Calu3 (cell line): ENCODE measurements around the gene CALU. TPM values are rescaled to one million over a fixed set of nuclear protein-coding genes. Genes with fewer than 3 reads are reported as not detected.

ENCODE experiments used
- Bru-seq: library from RNA; stranded (reverse); fragments of 400-500 nt; gene quantifications from one replicate; lab custom pipeline; 2021; lab: Mats Ljungman, UMichigan
- BruChase-seq, 2 experiments: library from RNA; stranded (reverse); fragments of 400-500 nt; gene quantifications; one replicate each; lab custom pipeline; 2021; lab: Mats Ljungman, UMichigan
- BruUV-seq: library from RNA; stranded (reverse); fragments of 400-500 nt; replicated peaks from 2 replicates; lab custom pipeline; 2021; lab: Mats Ljungman, UMichigan
- CTCF ChIA-PET: fragments of 300-600 bp; sonication (Branson Sonifier 250); formaldehyde crosslinking; loops from one replicate; lab custom pipeline; 2022; ENCODE audit warnings: antibody characterized with exemption; lab: Charles Lee
- DNase-seq: peaks from one replicate; pipeline ENCODE4 v3.0.0; 2022
- H3K27ac Mint-ChIP-seq: one replicate; pipeline ENCODE4 v1.8.0; 2022; ENCODE audit warnings: mixed read lengths; ENCODE audit not compliant: unreplicated experiment
- H3K27me3 Mint-ChIP-seq: one replicate; pipeline ENCODE4 v1.8.0; 2022; ENCODE audit warnings: mixed read lengths; ENCODE audit not compliant: unreplicated experiment
- H3K36me3 Mint-ChIP-seq: one replicate; pipeline ENCODE4 v1.8.0; 2022; ENCODE audit warnings: mild to moderate bottlenecking, moderate library complexity, mixed read lengths; ENCODE audit not compliant: insufficient read depth, unreplicated experiment
- H3K4me1 Mint-ChIP-seq: one replicate; pipeline ENCODE4 v1.8.0; 2022; ENCODE audit warnings: mild to moderate bottlenecking, low read depth, mixed read lengths; ENCODE audit not compliant: unreplicated experiment
- H3K4me3 Mint-ChIP-seq: one replicate; pipeline ENCODE4 v1.8.0; 2022; ENCODE audit warnings: mild to moderate bottlenecking, low read depth, moderate library complexity, mixed read lengths; ENCODE audit not compliant: unreplicated experiment
- H3K9me3 Mint-ChIP-seq: one replicate; pipeline ENCODE4 v1.8.0; 2022; ENCODE audit warnings: low read depth, mixed read lengths; ENCODE audit not compliant: unreplicated experiment
- CTCF ChIP-seq: fragments of 200-600 bp; IDR thresholded peaks from one replicate; pipeline ENCODE4 v1.8.0; 2022; ENCODE audit warnings: antibody characterized with exemption; ENCODE audit not compliant: unreplicated experiment
- intact Hi-C: fragments of 100-400 bp; cut with micrococcal nuclease; formaldehyde crosslinking; loops from one replicate; pipeline ENCODE4 v1.10.0; 2022; ENCODE audit not compliant: unreplicated experiment
- long read RNA-seq: library from polyadenylated mRNA; stranded (forward); transcript quantifications from one replicate; pipeline ENCODE4 v2.0.0, GENCODE V29; 2022
- total RNA-seq: library from RNA; stranded (reverse); gene quantifications from 2 replicates; pipeline ENCODE4 v1.2.3, GENCODE V29; 2022

Gene CALU
- 115 and 154 TPM in 2 replicates for total RNA-seq
- percentile 94 among the genes with signal in this experiment for Bru-seq, nascent RNA
- percentile 96 among the genes with signal in this experiment for BruChase-seq, experiment 1, labeled RNA remaining after a 6-hour chase
- percentile 92 among the genes with signal in this experiment for BruChase-seq, experiment 2, labeled RNA remaining after a 2-hour chase
- long read RNA-seq, full-length matches to known transcripts, result 287 of 322 reads
- long read RNA-seq, partial matches to known transcripts, result 21 of 322 reads
- long read RNA-seq, other reads (novel, unspliced or antisense), result 14 of 322 reads

DNA sequence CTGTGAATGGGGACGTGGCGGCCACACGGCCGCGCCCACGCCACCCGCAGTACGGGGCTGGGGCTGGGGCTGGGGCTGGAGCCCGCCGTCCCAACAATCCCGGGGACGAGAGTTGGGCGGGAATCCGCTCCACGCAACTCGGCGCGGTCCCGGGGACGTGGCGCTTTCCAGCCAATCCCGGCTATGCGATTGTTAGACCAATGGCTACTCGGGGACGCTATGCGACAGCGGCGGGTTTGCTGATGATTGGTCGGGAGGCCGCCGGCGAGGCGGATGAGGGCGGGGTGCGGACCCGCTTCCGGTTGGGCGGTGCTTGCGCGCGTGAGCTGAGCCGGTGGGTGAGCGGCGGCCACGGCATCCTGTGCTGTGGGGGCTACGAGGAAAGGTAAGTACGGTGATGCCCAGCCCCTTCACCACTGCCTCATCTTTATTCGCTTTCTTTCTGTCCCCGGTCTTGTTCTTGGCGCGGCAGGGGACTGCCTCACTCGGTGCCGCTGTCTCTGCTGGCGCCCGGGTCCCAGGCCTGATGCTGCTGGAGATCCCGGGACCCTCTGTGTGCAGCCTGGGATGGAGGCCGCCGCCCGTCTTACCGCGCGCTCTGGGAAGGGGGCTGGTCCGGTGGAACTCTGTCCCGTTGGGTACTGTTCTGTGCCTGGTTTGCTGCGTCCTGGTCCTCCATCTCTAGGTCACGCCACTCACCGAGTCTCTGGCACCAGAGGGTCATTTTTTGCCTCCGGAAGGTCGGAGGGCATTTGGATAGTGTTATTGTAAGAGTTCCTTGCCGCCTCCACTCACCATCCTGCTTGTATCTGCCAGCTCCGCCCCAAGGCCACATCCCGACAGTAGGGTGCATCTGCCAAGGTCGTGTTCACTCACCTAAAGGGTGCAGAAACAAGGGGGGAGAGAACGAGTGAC, at the start of gene CALU:
CALU (plus strand) TSS at position 312 of the 915 bp plus-strand sequence. CDS start 9,225 bp downstream, outside the sequence.
- Mint-ChIP-seq H3K27ac (peak within 1 kb of the TSS; percentile 94), H3K4me3 (peak within 1 kb of the TSS; percentile 97), H3K4me1 (peaks cover 26% of the 10 kb centered on the region), H3K36me3 (peaks cover 23% of the 10 kb centered on the region), H3K9me3 (no peaks in the 10 kb centered on the region), H3K27me3 (no peaks in the 10 kb centered on the region)
- CTCF ChIA-PET, result interaction anchor here (0.6 to 0.8 kb wide), 3 partner anchors 7 to 112 kb away, joined by 3 to 7 read pairs (median 6); no protein-coding TSS in a partner anchor
- DNase-seq, result peak; percentile 95
- BruUV-seq, result no TSS peak
- TF ChIP-seq CTCF, result no peak
- intact Hi-C loops, result no loop called here

GRCh38 chr7:128691227-128691626, 47.9 kb upstream of the CALU start:
- no TSS peak for BruUV-seq
- Mint-ChIP-seq H3K4me1 (no peaks in the 10 kb centered on the region), H3K9me3 (no peaks in the 10 kb centered on the region), H3K36me3 (no peaks in the 10 kb centered on the region), H3K27ac (no peak overlapping the region), H3K4me3 (no peak overlapping the region), H3K27me3 (no peaks in the 10 kb centered on the region)
- intact Hi-C loops, result no loop called here
- no peak for DNase-seq
- CTCF ChIA-PET, result no interaction called here
- no peak for TF ChIP-seq CTCF

DNA sequence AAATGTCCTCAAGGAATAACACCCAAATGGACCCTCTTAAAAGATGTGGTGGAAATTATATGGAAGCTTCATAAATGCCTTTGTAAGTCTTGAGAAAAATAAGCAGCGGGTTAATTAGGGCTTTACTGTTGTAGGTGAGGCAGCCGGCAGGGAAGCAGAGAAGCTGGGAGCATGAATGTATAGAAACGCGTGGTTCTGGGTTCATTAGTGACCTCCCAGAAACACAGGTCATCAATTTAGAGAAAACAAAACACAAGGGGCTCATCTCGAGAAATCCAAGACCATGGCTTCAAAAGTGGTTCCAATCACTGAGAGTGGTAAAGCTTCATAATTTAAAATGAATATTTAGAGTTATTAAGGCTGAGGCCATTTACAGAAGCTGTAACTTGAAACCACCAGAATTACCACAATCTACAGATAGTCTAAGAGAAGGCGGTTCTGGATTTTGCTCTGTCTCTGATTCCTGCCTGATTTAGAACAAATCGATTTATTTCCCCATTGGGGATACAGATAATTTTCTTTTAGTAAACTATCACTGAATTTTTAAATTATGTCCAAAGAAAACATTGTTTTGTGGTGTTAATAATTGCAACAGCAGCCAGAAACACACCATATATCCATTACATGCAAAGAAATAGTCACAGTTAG, 46.4 kb upstream of the CALU start:
- Mint-ChIP-seq H3K27ac (no peak overlapping the region), H3K4me1 (peaks cover 6% of the 10 kb centered on the region), H3K4me3 (no peak overlapping the region), H3K27me3 (peaks cover 9% of the 10 kb centered on the region), H3K36me3 (peaks cover 6% of the 10 kb centered on the region), H3K9me3 (no peaks in the 10 kb centered on the region)
- CTCF ChIA-PET, result no interaction called here
- no TSS peak for BruUV-seq
- TF ChIP-seq CTCF, result no peak
- no peak for DNase-seq
- intact Hi-C loops, result no loop called here

GRCh38 chr7:128693373-128694015, 45.7 kb upstream of the CALU start:
- BruUV-seq, result no TSS peak
- Mint-ChIP-seq H3K36me3 (peaks cover 7% of the 10 kb centered on the region), H3K4me1 (peaks cover 7% of the 10 kb centered on the region), H3K27ac (no peak overlapping the region), H3K9me3 (no peaks in the 10 kb centered on the region), H3K27me3 (peaks cover 17% of the 10 kb centered on the region), H3K4me3 (no peak overlapping the region)
- TF ChIP-seq CTCF, result no peak
- intact Hi-C loops, result no loop called here
- DNase-seq, result no peak
- CTCF ChIA-PET, result no interaction called here
